RWPE1 (cell line): ENCODE data around the gene OGFRL1.

Experiments
- CTCF ChIA-PET: fragments of 350-600 bp; sonication (Branson Sonifier 250); formaldehyde crosslinking; extraction: SDS; loops from one replicate; lab custom pipeline; 2021; lab: Yijun Ruan, JAX
- POLR2A ChIA-PET: fragments of 400-600 bp; formaldehyde crosslinking; extraction: SDS; loops from one replicate; lab custom pipeline; 2020; ENCODE audit warnings: antibody characterized with exemption; ENCODE audit not compliant: low non-redundant PET; lab: Yijun Ruan, JAX
- DNase-seq: peaks from one replicate; pipeline ENCODE4 v3.0.0; 2012; ENCODE audit warnings: low spot score
- H3K27ac ChIP-seq: fragments of 450-650 bp; 2 replicates; pipeline ENCODE4 v1.5.1; 2017
- TF ChIP-seq, protein P1 (sequence below): fragments of 450-650 bp; conservative IDR thresholded peaks from 2 replicates; pipeline ENCODE4 v1.5.1; 2017; ENCODE audit warnings: low read depth, mild to moderate bottlenecking

Gene OGFRL1

GRCh38 chr6:71334768-71335167 is 46.2 kb downstream of the OGFRL1 start:
- POLR2A ChIA-PET = no interaction called here
- DNase-seq = no peak
- TF ChIP-seq, protein P1, sequence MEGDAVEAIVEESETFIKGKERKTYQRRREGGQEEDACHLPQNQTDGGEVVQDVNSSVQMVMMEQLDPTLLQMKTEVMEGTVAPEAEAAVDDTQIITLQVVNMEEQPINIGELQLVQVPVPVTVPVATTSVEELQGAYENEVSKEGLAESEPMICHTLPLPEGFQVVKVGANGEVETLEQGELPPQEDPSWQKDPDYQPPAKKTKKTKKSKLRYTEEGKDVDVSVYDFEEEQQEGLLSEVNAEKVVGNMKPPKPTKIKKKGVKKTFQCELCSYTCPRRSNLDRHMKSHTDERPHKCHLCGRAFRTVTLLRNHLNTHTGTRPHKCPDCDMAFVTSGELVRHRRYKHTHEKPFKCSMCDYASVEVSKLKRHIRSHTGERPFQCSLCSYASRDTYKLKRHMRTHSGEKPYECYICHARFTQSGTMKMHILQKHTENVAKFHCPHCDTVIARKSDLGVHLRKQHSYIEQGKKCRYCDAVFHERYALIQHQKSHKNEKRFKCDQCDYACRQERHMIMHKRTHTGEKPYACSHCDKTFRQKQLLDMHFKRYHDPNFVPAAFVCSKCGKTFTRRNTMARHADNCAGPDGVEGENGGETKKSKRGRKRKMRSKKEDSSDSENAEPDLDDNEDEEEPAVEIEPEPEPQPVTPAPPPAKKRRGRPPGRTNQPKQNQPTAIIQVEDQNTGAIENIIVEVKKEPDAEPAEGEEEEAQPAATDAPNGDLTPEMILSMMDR = no peak
- CTCF ChIA-PET = no interaction called here
- no peak overlapping the region for H3K27ac ChIP-seq

DNA sequence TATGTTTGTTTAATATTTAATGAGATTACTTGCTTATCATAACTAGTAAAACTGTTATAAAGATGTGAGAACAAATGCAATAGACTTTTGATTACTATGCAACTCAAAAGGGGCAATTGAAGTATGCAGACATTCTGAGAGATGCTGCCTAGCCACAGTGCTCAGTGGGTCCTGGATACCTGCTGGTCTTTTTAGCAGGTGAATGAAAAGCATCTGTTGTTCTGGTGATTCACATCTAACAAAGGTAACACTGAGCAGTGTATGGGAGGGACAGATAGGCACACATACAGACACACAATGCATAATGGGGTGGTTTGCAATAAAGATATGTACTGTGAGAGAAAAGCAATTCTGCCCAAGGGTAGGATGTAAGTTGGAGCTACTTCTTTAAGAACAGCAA is 46.9 kb downstream of the OGFRL1 start:
- ChIA-PET CTCF (interaction anchor here (0.6 kb wide), 1 partner anchor 46 kb away, joined by 3 read pairs; no protein-coding TSS in a partner anchor), POLR2A (no interaction called here)
- TF ChIP-seq, protein P1 = no peak
- no peak overlapping the region for H3K27ac ChIP-seq
- no peak for DNase-seq

- DNase-seq = no peak
- TF ChIP-seq, protein P1 = no peak
- POLR2A ChIA-PET = no interaction called here
- H3K27ac ChIP-seq = no peak overlapping the region
- CTCF ChIA-PET = no interaction called here
Measured at GRCh38 chr6:71336901-71337300, 48.3 kb downstream of the OGFRL1 start.

GRCh38 chr6:71338540-71339316 is 50.1 kb downstream of the OGFRL1 start:
- H3K27ac ChIP-seq = no peak overlapping the region
- ChIA-PET POLR2A (no interaction called here), CTCF (interaction anchor here (0.6 kb wide), 1 partner anchor 117 kb away, joined by 4 read pairs; no protein-coding TSS in a partner anchor)
- TF ChIP-seq, protein P1 = no peak
- no peak for DNase-seq

DNA sequence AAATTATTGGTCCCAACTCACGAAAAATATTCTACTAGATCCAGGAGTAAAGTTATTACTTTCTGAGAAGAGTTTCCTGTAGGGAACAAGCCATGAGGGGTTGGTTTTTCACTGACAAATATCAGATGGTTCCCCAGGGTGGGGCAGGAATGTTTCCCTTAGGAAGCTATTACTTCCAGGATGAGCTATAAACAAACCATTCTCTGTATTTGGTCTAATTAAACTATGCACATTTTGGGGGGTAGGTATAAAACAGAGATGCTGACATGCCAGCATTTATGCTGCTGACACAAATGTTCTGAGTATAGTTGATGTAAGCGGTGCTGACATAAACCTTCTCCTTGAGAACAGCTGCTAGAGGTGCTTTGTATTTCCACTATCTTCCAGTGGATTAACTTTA is 54.2 kb downstream of the OGFRL1 start:
- DNase-seq = no peak
- ChIA-PET POLR2A (interaction anchor here (0.5 kb wide), 1 partner anchor 22 kb away, joined by 5 read pairs; no protein-coding TSS in a partner anchor), CTCF (no interaction called here)
- TF ChIP-seq, protein P1 = no peak
- H3K27ac ChIP-seq = no peak overlapping the region

DNA sequence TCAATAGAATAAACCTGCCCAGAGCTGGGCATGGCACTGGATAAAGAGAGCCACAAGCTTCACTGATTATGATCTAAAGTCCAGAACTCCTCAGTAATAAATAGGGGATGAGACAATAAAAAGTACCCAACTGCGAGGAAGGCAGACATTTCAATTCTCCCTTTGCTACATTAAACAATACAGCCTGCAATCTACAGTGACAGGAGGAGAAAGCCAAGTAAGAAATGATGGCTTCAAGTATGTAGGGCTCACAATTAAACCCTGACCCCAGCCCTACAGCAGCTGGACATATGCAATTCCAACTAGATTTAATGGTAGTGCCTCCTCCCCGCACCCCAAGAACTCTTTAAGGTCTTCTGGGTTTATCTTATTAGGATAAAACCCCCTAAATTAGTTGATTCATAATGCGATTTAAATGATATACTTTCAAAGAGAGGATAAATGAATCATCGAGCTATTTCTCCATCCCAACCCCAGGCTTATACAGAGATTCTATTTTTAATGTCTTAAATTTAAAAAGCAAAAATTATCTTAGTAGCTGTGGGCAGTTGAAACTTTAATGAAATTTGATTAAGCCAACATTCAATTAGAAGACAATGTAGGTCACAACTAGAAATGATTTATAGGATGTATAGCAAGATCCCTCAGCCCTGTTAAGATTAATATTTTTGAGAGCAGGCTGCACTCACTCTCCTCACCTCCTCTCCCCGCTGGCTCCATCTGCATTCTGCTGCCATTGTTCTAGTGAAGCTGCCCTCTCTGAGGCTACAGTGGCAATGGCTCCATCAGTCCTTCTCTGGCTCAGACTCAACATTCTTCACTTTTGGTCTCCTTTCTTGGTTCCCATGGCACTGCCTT is 57.1 kb downstream of the OGFRL1 start:
- ChIA-PET CTCF (no interaction called here), POLR2A (no interaction called here)
- H3K27ac ChIP-seq = no peak overlapping the region
- TF ChIP-seq, protein P1 = no peak
- DNase-seq = no peak
